Panc1 (cell line): ENCODE data around the gene FAM53B. TPM values are rescaled to one million over a fixed set of nuclear protein-coding genes. Genes with fewer than 3 reads are reported as not detected.

ENCODE experiments used
- ATAC-seq: fragments of 200-7000 bp; cut with Tn5 transposase; 2 replicates; pipeline ENCODE4 v1.9.1; 2020; ENCODE audit warnings: mild to moderate bottlenecking, moderate library complexity
- BruUV-seq: library from RNA; stranded (reverse); fragments of 400-500 nt; replicated peaks from 2 replicates; lab custom pipeline; 2021; lab: Mats Ljungman, UMichigan
- CTCF ChIA-PET: fragments of 300-600 bp; sonication (Branson Sonifier 250); formaldehyde crosslinking; loops from one replicate; lab custom pipeline; 2022; ENCODE audit warnings: antibody characterized with exemption; lab: Charles Lee
- POLR2A ChIA-PET: fragments of 300-600 bp; sonication (Branson Sonifier 250); formaldehyde crosslinking; loops from one replicate; lab custom pipeline; 2022; ENCODE audit warnings: antibody characterized with exemption; lab: Charles Lee
- DNase-seq: peaks from one replicate; pipeline ENCODE4 v3.0.0-alpha.2; 2010; ENCODE audit warnings: low read depth, low spot score
- H3K27ac ChIP-seq: 2 replicates; pipeline ENCODE4 v1.5.1; 2011; ENCODE audit warnings: mild to moderate bottlenecking, low read length, inconsistent platforms
- H3K27me3 ChIP-seq: fragments of 200-500 bp; sonication (Bioruptor generic); 2 replicates; pipeline ENCODE4 v1.6.0; 2014; ENCODE audit warnings: low read length, inconsistent platforms; ENCODE audit not compliant: control insufficient read depth, insufficient read depth
- H3K36me3 ChIP-seq: fragments of 200-500 bp; sonication (Bioruptor generic); 2 replicates; pipeline ENCODE4 v1.5.1; 2014; ENCODE audit warnings: inconsistent platforms, mild to moderate bottlenecking, low read length, moderate library complexity; ENCODE audit not compliant: control insufficient read depth, insufficient read depth
- H3K4me1 ChIP-seq: 2 replicates; pipeline ENCODE4 v1.5.1; 2011; ENCODE audit warnings: inconsistent platforms, mild to moderate bottlenecking, low read length, moderate library complexity; ENCODE audit not compliant: control insufficient read depth, insufficient read depth
- H3K4me3 ChIP-seq, 2 experiments: 2 replicates each; pipeline ENCODE4 v1.5.1; 2011 to 2012; ENCODE audit warnings: low read depth in 2 of 2, low read length in 2 of 2, mild to moderate bottlenecking in 2 of 2, inconsistent platforms in 1 of 2, moderate library complexity in 1 of 2
- H3K9me3 ChIP-seq: fragments of 200-500 bp; sonication (Bioruptor generic); 2 replicates; pipeline ENCODE4 v1.5.1; 2014; ENCODE audit warnings: low read depth, mild to moderate bottlenecking, inconsistent platforms, low read length, moderate library complexity; ENCODE audit not compliant: control insufficient read depth, insufficient read depth
- POLR2AphosphoS5 ChIP-seq: IDR thresholded peaks from 2 replicates; pipeline ENCODE4 v1.6.1; 2012; ENCODE audit warnings: mild to moderate bottlenecking, low read depth, low read length, moderate library complexity
- SIN3A ChIP-seq: IDR thresholded peaks from 2 replicates; pipeline ENCODE4 v1.6.1; 2012; ENCODE audit warnings: low read depth, mild to moderate bottlenecking, low read length, moderate library complexity, borderline replicate concordance; ENCODE audit not compliant: insufficient read depth
- TCF7L2 ChIP-seq: IDR thresholded peaks from 2 replicates; pipeline ENCODE4 v1.6.1; 2011; ENCODE audit warnings: mild to moderate bottlenecking, low read depth, low read length, inconsistent platforms
- in situ Hi-C: cut with HindIII; loops from 2 replicates; pipeline ENCODE4 v1.10.0; 2016; ENCODE audit warnings: low sequenced_read_pairs, low pct_unique_long_range_greater_than_20kb
- intact Hi-C: fragments of 100-400 bp; cut with micrococcal nuclease; formaldehyde crosslinking; loops from one replicate; pipeline ENCODE4 v1.10.0; 2022; ENCODE audit not compliant: unreplicated experiment
- total RNA-seq: library from RNA; stranded (reverse); gene quantifications from one replicate; pipeline ENCODE4 v1.2.1, GENCODE V29; 2021; ENCODE audit not compliant: unreplicated experiment
- TF ChIP-seq, protein P1 (sequence below), 2 experiments: IDR thresholded peaks; 2 replicates each; pipeline ENCODE4 v1.6.1; 2011 to 2012; ENCODE audit warnings: low read depth in 2 of 2, control low read depth in 1 of 2, low read length in 1 of 2, mild to moderate bottlenecking in 1 of 2, moderate library complexity in 1 of 2; ENCODE audit not compliant: insufficient read depth in 1 of 2
- TF ChIP-seq, protein P2 (sequence below): fragments of 450-650 bp; IDR thresholded peaks from 2 replicates; pipeline ENCODE4 v1.5.1; 2017; ENCODE audit warnings: mild to moderate bottlenecking

Gene FAM53B
- total RNA-seq, 1 experiment from 2014 or later: 42.5 TPM

GRCh38 chr10:124663228-124663627 lies 81.0 kb downstream of the FAM53B start:
- Histone ChIP-seq H3K27ac (no peak overlapping the region), H3K4me1 (no peaks in the 10 kb centered on the region), H3K27me3 (no peaks in the 10 kb centered on the region), H3K9me3 (no peaks in the 10 kb centered on the region), H3K4me3 (no peak overlapping the region), H3K36me3 (0 out of 2 replicates have a peak, but pooled peaks cover 2% of the 10 kb centered on the region)
- TF ChIP-seq, protein P1, sequence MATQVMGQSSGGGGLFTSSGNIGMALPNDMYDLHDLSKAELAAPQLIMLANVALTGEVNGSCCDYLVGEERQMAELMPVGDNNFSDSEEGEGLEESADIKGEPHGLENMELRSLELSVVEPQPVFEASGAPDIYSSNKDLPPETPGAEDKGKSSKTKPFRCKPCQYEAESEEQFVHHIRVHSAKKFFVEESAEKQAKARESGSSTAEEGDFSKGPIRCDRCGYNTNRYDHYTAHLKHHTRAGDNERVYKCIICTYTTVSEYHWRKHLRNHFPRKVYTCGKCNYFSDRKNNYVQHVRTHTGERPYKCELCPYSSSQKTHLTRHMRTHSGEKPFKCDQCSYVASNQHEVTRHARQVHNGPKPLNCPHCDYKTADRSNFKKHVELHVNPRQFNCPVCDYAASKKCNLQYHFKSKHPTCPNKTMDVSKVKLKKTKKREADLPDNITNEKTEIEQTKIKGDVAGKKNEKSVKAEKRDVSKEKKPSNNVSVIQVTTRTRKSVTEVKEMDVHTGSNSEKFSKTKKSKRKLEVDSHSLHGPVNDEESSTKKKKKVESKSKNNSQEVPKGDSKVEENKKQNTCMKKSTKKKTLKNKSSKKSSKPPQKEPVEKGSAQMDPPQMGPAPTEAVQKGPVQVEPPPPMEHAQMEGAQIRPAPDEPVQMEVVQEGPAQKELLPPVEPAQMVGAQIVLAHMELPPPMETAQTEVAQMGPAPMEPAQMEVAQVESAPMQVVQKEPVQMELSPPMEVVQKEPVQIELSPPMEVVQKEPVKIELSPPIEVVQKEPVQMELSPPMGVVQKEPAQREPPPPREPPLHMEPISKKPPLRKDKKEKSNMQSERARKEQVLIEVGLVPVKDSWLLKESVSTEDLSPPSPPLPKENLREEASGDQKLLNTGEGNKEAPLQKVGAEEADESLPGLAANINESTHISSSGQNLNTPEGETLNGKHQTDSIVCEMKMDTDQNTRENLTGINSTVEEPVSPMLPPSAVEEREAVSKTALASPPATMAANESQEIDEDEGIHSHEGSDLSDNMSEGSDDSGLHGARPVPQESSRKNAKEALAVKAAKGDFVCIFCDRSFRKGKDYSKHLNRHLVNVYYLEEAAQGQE (IDR thresholded peaks at IDR 0.05; ENCODE audit: insufficient read depth in 1 of 2, low read depth in 2 of 2, low read length in 1 of 2): no peak
- TF ChIP-seq TCF7L2 (no peak), SIN3A (no peak), POLR2AphosphoS5 (no peak)
- TF ChIP-seq, protein P2, sequence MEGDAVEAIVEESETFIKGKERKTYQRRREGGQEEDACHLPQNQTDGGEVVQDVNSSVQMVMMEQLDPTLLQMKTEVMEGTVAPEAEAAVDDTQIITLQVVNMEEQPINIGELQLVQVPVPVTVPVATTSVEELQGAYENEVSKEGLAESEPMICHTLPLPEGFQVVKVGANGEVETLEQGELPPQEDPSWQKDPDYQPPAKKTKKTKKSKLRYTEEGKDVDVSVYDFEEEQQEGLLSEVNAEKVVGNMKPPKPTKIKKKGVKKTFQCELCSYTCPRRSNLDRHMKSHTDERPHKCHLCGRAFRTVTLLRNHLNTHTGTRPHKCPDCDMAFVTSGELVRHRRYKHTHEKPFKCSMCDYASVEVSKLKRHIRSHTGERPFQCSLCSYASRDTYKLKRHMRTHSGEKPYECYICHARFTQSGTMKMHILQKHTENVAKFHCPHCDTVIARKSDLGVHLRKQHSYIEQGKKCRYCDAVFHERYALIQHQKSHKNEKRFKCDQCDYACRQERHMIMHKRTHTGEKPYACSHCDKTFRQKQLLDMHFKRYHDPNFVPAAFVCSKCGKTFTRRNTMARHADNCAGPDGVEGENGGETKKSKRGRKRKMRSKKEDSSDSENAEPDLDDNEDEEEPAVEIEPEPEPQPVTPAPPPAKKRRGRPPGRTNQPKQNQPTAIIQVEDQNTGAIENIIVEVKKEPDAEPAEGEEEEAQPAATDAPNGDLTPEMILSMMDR: no peak
- ATAC-seq (no peak), DNase-seq (no peak)
- CTCF ChIA-PET: no interaction called here
- in situ Hi-C loops (no loop called here), intact Hi-C loops (no loop called here)
- no TSS peak for BruUV-seq
- POLR2A ChIA-PET: no interaction called here

- ATAC-seq: no peak; the same call in 1 of the 2 replicates
- POLR2A ChIA-PET: no interaction called here
- Histone ChIP-seq H3K27me3 (no peaks in the 10 kb centered on the region), H3K36me3 (0 out of 2 replicates have a peak, but pooled peaks cover 2% of the 10 kb centered on the region), H3K4me1 (no peaks in the 10 kb centered on the region), H3K27ac (no peak overlapping the region), H3K4me3 (no peak overlapping the region), H3K9me3 (no peaks in the 10 kb centered on the region)
- CTCF ChIA-PET: no interaction called here
- no peak for DNase-seq
- no TSS peak for BruUV-seq
- in situ Hi-C loops (no loop called here), intact Hi-C loops (no loop called here)
- TF ChIP-seq, protein P2: no peak
- no peak for TF ChIP-seq SIN3A
- TF ChIP-seq TCF7L2: no peak
- TF ChIP-seq, protein P1 (IDR thresholded peaks at IDR 0.05; ENCODE audit: insufficient read depth in 1 of 2, low read depth in 2 of 2, low read length in 1 of 2): no peak
- no peak for TF ChIP-seq POLR2AphosphoS5
These were observed 82.5 kb downstream of the FAM53B start for GRCh38 chr10:124661660-124662180.
